GM10266 (cell line): Measurements from ENCODE around the gene MNX1.

Experiments
- DNase-seq: peaks from one replicate; pipeline ENCODE4 v3.0.0; 2012; ENCODE audit errors: extremely low spot score
- TF ChIP-seq, protein P1 (sequence below): IDR thresholded peaks from 2 replicates; pipeline ENCODE4 v1.5.1; 2012; ENCODE audit warnings: mild to moderate bottlenecking, low read depth; ENCODE audit not compliant: control insufficient read depth, insufficient read depth; ENCODE audit errors: missing control alignments

The MNX1 gene

DNA sequence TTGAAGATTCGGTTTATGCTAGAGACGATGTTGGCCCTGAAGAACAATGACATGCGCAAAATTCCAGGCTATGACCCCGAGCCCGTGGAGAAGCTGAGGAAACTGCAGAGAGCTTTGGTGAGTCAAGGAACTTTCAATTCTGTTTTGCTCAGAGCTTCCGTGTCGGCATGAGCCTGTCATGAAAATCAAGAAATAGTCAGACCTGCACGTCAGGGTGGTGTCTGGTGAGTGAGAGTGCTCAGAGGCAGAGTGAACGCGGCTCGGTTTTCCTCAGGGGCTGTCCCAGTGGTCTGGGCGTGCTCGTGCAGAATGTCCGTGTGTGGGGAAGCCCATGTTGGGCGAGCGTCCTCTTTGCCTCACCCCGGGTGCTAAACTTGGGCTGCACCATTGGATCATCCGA lies 48.3 kb downstream of the MNX1 start:
- TF ChIP-seq, protein P1, sequence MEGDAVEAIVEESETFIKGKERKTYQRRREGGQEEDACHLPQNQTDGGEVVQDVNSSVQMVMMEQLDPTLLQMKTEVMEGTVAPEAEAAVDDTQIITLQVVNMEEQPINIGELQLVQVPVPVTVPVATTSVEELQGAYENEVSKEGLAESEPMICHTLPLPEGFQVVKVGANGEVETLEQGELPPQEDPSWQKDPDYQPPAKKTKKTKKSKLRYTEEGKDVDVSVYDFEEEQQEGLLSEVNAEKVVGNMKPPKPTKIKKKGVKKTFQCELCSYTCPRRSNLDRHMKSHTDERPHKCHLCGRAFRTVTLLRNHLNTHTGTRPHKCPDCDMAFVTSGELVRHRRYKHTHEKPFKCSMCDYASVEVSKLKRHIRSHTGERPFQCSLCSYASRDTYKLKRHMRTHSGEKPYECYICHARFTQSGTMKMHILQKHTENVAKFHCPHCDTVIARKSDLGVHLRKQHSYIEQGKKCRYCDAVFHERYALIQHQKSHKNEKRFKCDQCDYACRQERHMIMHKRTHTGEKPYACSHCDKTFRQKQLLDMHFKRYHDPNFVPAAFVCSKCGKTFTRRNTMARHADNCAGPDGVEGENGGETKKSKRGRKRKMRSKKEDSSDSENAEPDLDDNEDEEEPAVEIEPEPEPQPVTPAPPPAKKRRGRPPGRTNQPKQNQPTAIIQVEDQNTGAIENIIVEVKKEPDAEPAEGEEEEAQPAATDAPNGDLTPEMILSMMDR, result no peak

GRCh38 chr7:156956727-156957126 lies 53.7 kb downstream of the MNX1 start:
- TF ChIP-seq, protein P1, result no peak
- no peak for DNase-seq

More for the DNA sequence above, 48.3 kb downstream of the MNX1 start:
- DNase-seq, result no peak

- TF ChIP-seq, protein P1, result no peak
- DNase-seq, result no peak
Observed at GRCh38 chr7:156954941-156955340, 55.5 kb downstream of the MNX1 start.
